ENCODE results near the gene DNAJB6.

DNAJB6 gene

DNA sequence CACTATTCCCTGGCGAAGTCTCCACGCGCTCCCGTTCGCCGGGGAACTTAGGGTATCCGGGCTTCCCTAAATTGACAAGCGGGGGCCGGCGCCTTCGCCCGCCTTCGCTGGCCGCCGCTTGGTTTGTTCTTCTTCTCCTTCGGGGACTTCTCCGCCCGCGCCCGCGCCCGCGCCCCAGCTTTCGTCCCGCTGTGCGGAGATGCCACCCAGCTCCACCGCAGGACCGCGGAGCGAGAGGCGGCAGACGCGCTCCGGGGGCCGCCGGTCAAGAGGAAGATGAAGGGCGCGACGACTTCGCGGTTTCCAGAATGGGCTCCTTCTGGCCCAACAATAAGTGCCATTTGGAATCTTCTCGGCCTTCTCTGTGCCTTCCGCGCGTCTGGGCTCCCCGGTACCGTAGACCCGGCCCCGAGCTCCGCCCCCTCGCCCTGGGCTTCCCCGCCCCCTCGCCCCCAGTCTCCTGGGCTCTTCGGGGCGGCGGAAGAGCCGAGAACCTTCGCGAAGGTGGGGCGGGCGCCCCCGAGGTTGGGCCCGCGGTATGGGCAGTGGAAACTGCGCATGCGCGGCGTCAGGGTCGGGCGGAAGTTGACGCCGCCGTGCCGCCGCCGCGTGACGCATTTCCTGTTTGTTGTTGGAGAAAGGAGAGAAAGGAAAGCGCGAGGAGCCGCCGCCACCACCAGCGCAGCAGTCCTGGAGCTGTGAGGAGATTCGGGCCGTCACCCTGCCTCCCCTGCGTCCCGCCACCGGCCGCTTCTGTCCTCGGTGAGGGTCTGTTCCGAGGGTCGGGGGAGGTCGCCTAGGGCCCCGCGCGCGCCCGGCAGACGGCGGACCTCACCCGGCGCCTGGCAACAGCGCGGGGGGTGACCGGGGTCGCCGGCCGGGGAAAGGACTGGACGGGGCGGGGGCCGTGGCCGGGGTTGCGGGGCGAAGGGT lies at the start of gene DNAJB6:
DNAJB6 (plus strand) TSS at position 622 of the 933 bp plus-strand sequence. CDS start 21,569 bp downstream, outside the sequence.
- TF ChIP-seq, protein P1, sequence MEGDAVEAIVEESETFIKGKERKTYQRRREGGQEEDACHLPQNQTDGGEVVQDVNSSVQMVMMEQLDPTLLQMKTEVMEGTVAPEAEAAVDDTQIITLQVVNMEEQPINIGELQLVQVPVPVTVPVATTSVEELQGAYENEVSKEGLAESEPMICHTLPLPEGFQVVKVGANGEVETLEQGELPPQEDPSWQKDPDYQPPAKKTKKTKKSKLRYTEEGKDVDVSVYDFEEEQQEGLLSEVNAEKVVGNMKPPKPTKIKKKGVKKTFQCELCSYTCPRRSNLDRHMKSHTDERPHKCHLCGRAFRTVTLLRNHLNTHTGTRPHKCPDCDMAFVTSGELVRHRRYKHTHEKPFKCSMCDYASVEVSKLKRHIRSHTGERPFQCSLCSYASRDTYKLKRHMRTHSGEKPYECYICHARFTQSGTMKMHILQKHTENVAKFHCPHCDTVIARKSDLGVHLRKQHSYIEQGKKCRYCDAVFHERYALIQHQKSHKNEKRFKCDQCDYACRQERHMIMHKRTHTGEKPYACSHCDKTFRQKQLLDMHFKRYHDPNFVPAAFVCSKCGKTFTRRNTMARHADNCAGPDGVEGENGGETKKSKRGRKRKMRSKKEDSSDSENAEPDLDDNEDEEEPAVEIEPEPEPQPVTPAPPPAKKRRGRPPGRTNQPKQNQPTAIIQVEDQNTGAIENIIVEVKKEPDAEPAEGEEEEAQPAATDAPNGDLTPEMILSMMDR (IDR thresholded peaks at IDR 0.05), result no peak

DNA sequence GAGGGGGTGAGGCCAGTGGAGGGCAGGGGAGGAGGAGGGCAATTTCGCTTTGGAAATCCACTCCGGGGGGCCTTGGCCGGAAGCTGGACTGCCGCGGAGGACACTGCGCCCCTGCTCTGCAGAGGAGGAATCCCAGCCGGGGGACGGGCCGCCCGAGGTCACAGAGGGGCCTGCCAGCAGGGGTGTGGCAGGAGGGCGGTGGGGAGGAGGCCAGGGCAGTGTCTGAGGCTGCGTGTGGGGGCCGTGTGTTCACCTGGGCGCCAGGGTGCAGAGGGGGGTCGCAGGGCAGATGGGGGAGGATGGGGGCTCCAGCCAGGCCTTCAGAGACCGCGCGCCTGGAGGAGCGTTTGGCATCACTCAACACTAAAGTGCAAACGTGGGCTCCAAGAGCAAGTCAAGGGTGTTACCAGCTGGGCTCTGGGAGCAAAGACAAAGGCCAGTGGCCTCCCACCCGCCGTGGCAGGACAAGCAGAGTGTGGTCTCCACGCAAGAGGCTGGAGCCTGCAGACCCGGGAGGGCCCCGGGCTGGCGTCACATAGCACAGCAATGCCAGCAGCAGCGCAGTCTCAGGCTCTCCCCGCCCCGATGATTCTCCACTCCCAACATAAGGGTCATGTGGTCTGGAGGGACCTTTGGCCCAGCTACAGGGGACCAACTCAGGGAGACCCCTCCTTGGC lies 45.3 kb upstream of the DNAJB6 start:
- TF ChIP-seq, protein P1 (IDR thresholded peaks at IDR 0.05), result no peak

DNA sequence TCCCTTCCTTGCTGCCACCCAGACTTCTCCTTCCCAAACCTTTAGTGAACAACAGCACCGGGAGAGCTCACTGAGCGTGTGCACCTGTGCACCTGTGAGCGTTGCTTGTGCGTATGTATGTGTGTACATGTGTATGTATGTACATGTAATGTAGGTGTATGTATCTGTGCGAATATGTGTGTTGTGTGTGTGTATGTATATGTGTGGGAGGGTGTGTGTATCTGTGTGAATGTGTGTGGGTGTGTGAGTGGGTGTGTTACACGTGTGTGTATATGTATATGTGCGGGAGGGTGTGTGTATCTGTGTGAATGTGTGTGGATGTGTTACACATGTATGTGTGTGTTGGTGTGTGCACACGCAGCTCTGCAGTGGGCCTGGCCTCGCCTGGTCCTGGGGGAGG lies 44.5 kb upstream of the DNAJB6 start:
- TF ChIP-seq, protein P1 (IDR thresholded peaks at IDR 0.05), result no peak

DNA sequence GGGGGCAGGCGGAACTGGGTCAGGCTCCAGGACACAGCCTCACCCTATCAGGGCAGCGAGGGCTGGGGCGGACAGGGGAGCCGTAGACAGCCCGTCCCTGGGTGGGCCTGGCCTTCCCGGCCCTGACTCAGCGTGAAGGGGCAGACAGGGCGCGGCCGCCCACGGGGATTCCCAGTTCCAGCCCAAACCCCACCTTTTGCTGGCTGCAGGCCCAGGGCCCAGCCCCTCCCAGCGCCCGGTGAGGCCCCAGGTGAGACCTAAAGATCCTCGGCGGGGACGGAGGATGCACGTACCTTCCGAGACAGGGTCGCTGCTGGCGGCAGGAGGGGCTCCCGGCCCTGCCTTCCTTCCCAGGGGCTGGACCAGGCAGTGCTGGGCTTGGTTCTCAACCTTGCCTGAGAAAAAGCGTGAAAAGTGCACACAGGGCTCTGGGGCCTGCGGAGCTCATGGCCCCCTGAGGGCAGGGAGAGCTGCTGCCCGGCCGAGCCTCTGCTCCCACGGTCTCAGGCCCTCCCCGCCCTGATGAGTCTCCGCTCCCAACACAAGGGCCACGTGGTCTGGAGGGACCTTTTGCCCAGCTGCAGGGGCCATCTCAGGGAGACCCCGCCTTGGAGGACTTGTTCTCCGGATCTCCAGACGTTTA lies 43.9 kb upstream of the DNAJB6 start:
- TF ChIP-seq, protein P1 (IDR thresholded peaks at IDR 0.05), result no peak

DNA sequence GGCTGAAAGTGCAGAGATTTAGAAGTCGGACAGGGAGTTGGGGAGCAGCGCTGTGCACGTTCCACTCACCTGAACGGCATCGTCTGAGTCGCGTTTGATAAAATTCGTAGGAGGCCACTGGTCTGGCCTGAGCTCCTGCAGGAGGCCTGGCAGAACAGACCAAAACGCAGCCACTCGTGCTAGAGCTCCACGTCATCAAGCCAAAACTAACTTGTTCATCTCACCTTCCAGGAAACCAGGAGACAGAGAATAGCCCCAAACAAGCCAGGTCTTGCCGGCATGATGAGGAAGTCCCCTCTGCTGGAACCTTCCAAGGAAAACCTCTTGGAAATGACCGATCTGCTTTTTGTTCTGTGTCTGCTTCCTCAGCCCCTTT lies 43.4 kb upstream of the DNAJB6 start:
- TF ChIP-seq, protein P1 (IDR thresholded peaks at IDR 0.05), result no peak

DNA sequence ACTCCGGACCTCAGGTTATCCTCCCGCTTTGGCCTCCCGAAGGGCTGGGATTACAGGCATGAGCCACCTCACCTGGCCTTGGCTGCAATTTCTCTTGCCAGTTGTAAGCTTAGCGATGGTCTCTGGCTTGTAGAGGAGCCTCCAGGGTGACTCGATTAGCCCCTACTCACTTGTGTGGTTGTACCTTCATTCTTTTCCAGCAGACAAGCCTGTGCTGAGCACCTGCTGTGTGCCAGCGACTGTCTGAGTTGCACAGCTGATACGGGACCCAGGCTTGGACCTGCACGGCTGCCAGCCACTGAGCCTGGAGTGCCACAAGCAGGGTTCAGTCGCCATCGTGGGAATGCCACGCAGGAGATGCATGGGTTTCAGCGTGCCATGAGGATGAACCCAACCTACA lies 42.0 kb upstream of the DNAJB6 start:
- TF ChIP-seq, protein P1 (IDR thresholded peaks at IDR 0.05), result no peak

DNA sequence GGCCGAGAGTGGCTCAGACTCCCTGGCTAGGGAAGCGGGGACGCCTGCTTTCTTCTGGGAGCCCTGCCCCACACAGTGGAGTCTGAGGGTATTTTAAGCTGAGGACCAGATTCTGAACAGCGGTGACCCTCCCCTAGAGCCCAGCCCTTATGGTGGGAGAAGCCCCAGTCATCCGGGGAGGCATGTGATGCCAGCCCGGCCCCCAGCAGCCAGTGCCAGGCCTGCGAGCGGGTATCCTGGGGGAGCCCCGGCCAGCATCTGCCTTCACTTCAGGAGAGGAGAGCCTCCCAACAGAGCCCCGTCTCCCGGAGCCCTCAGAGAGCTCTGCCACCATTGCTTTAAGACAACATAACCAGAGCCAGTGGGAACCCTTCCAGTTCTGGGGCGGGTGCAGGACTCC lies 41.5 kb upstream of the DNAJB6 start:
- TF ChIP-seq, protein P1 (IDR thresholded peaks at IDR 0.05), result no peak
